PC-9 (cell line): ENCODE measurements around the gene SLC35E3. TPM values are rescaled to one million over a fixed set of nuclear protein-coding genes. Genes with fewer than 3 reads are reported as not detected.
"Not testable (repeated sequence)": the region's sequence is repeated elsewhere in the genome, so short reads cannot be mapped to it uniquely, and the experiment has no call there.

ENCODE experiments used
- BruUV-seq: library from RNA; stranded (reverse); fragments of 400-500 nt; replicated peaks from 2 replicates; lab custom pipeline; 2021; lab: Mats Ljungman, UMichigan
- CTCF ChIA-PET: fragments of 300-600 bp; sonication (Branson Sonifier 250); formaldehyde crosslinking; loops from one replicate; lab custom pipeline; 2022; ENCODE audit warnings: antibody characterized with exemption; lab: Charles Lee
- POLR2A ChIA-PET: fragments of 300-600 bp; sonication (Branson Sonifier 250); formaldehyde crosslinking; loops from one replicate; lab custom pipeline; 2022; ENCODE audit warnings: antibody characterized with exemption; ENCODE audit not compliant: unreplicated experiment; lab: Charles Lee
- DNase-seq, 2 experiments: peaks; one replicate each; pipeline versions ENCODE4 v3.0.0 to v3.0.0-alpha.2; 2015 to 2022; ENCODE audit warnings: mixed read lengths in 1 of 2
- H2AFZ ChIP-seq: fragments of 200-600 bp; sonication (generic); 2 replicates; pipeline ENCODE4 v1.8.1; 2017; ENCODE audit warnings: antibody characterized with exemption
- H3F3A ChIP-seq: fragments of 200-600 bp; sonication (generic); 2 replicates; pipeline ENCODE4 v1.8.1; 2017; ENCODE audit warnings: antibody characterized with exemption, mild to moderate bottlenecking, low read depth; ENCODE audit not compliant: insufficient read depth
- H3K27ac ChIP-seq: fragments of 200-600 bp; sonication (generic); 2 replicates; pipeline ENCODE4 v1.6.1; 2016; ENCODE audit warnings: mixed run types
- H3K27me3 ChIP-seq: fragments of 200-600 bp; sonication (generic); 2 replicates; pipeline ENCODE4 v1.6.1; 2016; ENCODE audit warnings: low read depth, mixed run types; ENCODE audit not compliant: insufficient read depth
- H3K36me3 ChIP-seq: fragments of 200-600 bp; sonication (generic); 2 replicates; pipeline ENCODE4 v1.6.1; 2016; ENCODE audit warnings: low read depth, mixed run types
- H3K4me1 ChIP-seq: fragments of 200-600 bp; sonication (generic); replicated peaks from 2 replicates; pipeline ENCODE4 v1.6.1; 2016; ENCODE audit warnings: mixed run types; ENCODE audit not compliant: insufficient read depth
- H3K4me2 ChIP-seq: fragments of 200-600 bp; sonication (generic); 2 replicates; pipeline ENCODE4 v1.6.1; 2017; ENCODE audit warnings: mixed run types
- H3K4me3 ChIP-seq: fragments of 200-600 bp; sonication (generic); 2 replicates; pipeline ENCODE4 v1.6.1; 2016; ENCODE audit warnings: mixed run types
- H3K79me2 ChIP-seq: fragments of 200-600 bp; sonication (generic); 2 replicates; pipeline ENCODE4 v1.6.1; 2017; ENCODE audit warnings: low read depth, mixed run types
- H3K9me2 ChIP-seq: fragments of 200-600 bp; sonication (generic); 2 replicates; pipeline ENCODE4 v1.8.1; 2017; ENCODE audit warnings: mild to moderate bottlenecking; ENCODE audit not compliant: insufficient read depth
- H3K9me3 ChIP-seq: fragments of 200-600 bp; sonication (generic); 2 replicates; pipeline ENCODE4 v1.8.1; 2016; ENCODE audit warnings: low read depth; ENCODE audit not compliant: insufficient read depth
- H4K20me1 ChIP-seq: fragments of 200-600 bp; sonication (generic); 2 replicates; pipeline ENCODE4 v1.8.1; 2017; ENCODE audit not compliant: insufficient read depth
- CTCF ChIP-seq: fragments of 200-600 bp; sonication (generic); conservative IDR thresholded peaks from 2 replicates; pipeline ENCODE4 v1.6.1; 2017; ENCODE audit warnings: mixed run types, antibody characterized with exemption, mild to moderate bottlenecking, moderate library complexity
- EZH2 ChIP-seq: fragments of 200-600 bp; sonication (generic); IDR thresholded peaks from 2 replicates; pipeline ENCODE4 v1.8.0; 2017; ENCODE audit warnings: antibody characterized with exemption, low read depth
- intact Hi-C: fragments of 100-400 bp; cut with micrococcal nuclease; formaldehyde crosslinking; loops from one replicate; pipeline ENCODE4 v1.10.0; 2022; ENCODE audit not compliant: unreplicated experiment
- total RNA-seq: library from RNA; stranded (reverse); gene quantifications from 2 replicates; pipeline ENCODE4 v1.2.3, GENCODE V29; 2021

The SLC35E3 gene
- total RNA-seq, 1 experiment from 2014 or later, result 10.7 TPM

GRCh38 chr12:68806488-68807237 is 60.7 kb downstream of the SLC35E3 start:
- peaks cover 35% of the 10 kb centered on the region for H3K79me2 ChIP-seq
- intact Hi-C loops, result loop anchor here (1.0 to 10.0 kb wide), 3 partner anchors 60 to 442 kb away; partner anchors contain the start of genes NUP107 and SLC35E3
- no peak for TF ChIP-seq EZH2
- no peak for TF ChIP-seq CTCF
- H3F3A ChIP-seq, result peaks cover 36% of the 10 kb centered on the region
- H3K27me3 ChIP-seq, result no peaks in the 10 kb centered on the region
- no TSS peak for BruUV-seq
- peaks cover 11% of the 10 kb centered on the region; the same call in 1 of the 2 replicates for H3K36me3 ChIP-seq
- no peak for DNase-seq
- H3K4me3 ChIP-seq, result peak overlapping the region; percentile 84
- H2AFZ ChIP-seq, result peak overlapping the region; percentile 98
- POLR2A ChIA-PET, result interaction anchor here (0.6 kb wide), 1 partner anchor 729 kb away, joined by 7 read pairs; no protein-coding TSS in a partner anchor
- H3K27ac ChIP-seq, result peak overlapping the region; percentile 92
- peak overlapping the region; percentile 82 for H3K4me2 ChIP-seq
- CTCF ChIA-PET, result interaction anchor here (1.4 kb wide), 1 partner anchor 23 kb away, joined by 5 read pairs; no protein-coding TSS in a partner anchor
- H4K20me1 ChIP-seq, result no peaks in the 10 kb centered on the region
- no peaks in the 10 kb centered on the region for H3K9me2 ChIP-seq
- H3K9me3 ChIP-seq, result no peaks in the 10 kb centered on the region
- peaks cover 29% of the 10 kb centered on the region for H3K4me1 ChIP-seq

- BruUV-seq, result not testable (repeated sequence)
- CTCF ChIA-PET, result interaction anchor here (1.0 to 1.4 kb wide), 2 partner anchors 23 to 50 kb away, joined by 3 to 5 read pairs; no protein-coding TSS in a partner anchor
These were observed 61.2 kb downstream of the SLC35E3 start for GRCh38 chr12:68807274-68807575.

GRCh38 chr12:68807576-68808387 is 61.8 kb downstream of the SLC35E3 start, which contains the start of gene MDM2:
MDM2 (plus strand) TSS chr12:68808177; CDS start chr12:68808478, 301 bp downstream.
- peaks cover 18% of the 10 kb centered on the region for H3K36me3 ChIP-seq
- DNase-seq, result peak; percentile 76 to 97
- POLR2A ChIA-PET, result interaction anchor here (0.5 to 0.7 kb wide), 7 partner anchors 25 to 693 kb away, joined by 3 to 4 read pairs (median 3); no protein-coding TSS in a partner anchor
- H3F3A ChIP-seq, result peaks cover 28% of the 10 kb centered on the region
- H3K9me3 ChIP-seq, result no peaks in the 10 kb centered on the region
- H3K4me2 ChIP-seq, result peak within 1 kb of the TSS; percentile 82
- peaks cover 45% of the 10 kb centered on the region for H3K79me2 ChIP-seq
- peak within 1 kb of the TSS; percentile 98 for H2AFZ ChIP-seq
- H4K20me1 ChIP-seq, result peaks cover 5% of the 10 kb centered on the region; the same call in 1 of the 2 replicates
- peak within 1 kb of the TSS; percentile 84 for H3K4me3 ChIP-seq
- TSS peak; percentile 88 for BruUV-seq
- peaks cover 20% of the 10 kb centered on the region for H3K4me1 ChIP-seq
- no peaks in the 10 kb centered on the region for H3K9me2 ChIP-seq
- peak within 1 kb of the TSS; percentile 92 for H3K27ac ChIP-seq
- CTCF ChIA-PET, result interaction anchor here (1.0 to 1.4 kb wide), 2 partner anchors 22 to 51 kb away, joined by 3 to 5 read pairs; no protein-coding TSS in a partner anchor
- TF ChIP-seq EZH2 (no peak), CTCF (peak; percentile 72)
- intact Hi-C loops, result loop anchor here (1.0 to 10.0 kb wide), 3 partner anchors 61 to 443 kb away; partner anchors contain the start of genes NUP107 and SLC35E3
- H3K27me3 ChIP-seq, result no peaks in the 10 kb centered on the region

More at GRCh38 chr12:68807274-68807575, 61.2 kb downstream of the SLC35E3 start:
- not testable (repeated sequence) for H3K9me2 ChIP-seq, H3K27me3 ChIP-seq, H4K20me1 ChIP-seq, H3K9me3 ChIP-seq, DNase-seq
- Histone ChIP-seq H3K27ac (peak overlapping the region; percentile 92), H3K4me2 (peak overlapping the region; percentile 82), H2AFZ (peak overlapping the region; percentile 98), H3K4me1 (peaks cover 23% of the 10 kb centered on the region), H3K4me3 (peak overlapping the region; percentile 84), H3K79me2 (peaks cover 39% of the 10 kb centered on the region), H3K36me3 (peaks cover 12% of the 10 kb centered on the region; the same call in 1 of the 2 replicates), H3F3A (peaks cover 30% of the 10 kb centered on the region)
- POLR2A ChIA-PET, result interaction anchor here (0.6 to 0.7 kb wide), 2 partner anchors 58 to 60 kb away, joined by 3 read pairs; no protein-coding TSS in a partner anchor
- intact Hi-C loops, result loop anchor here (1.0 to 10.0 kb wide), 3 partner anchors 61 to 442 kb away; partner anchors contain the start of genes NUP107 and SLC35E3
